Testis (tissue), 3 donors: Measurements from ENCODE around the gene TOGARAM1. TPM values are rescaled to one million over a fixed set of nuclear protein-coding genes. Genes with fewer than 3 reads are reported as not detected.

Experiments
- DNase-seq: peaks from one replicate; pipeline ENCODE4 v3.0.0-alpha.2; 2019
- H3K27ac ChIP-seq, 2 donors: fragments of 200-600 bp; sonication (generic); one replicate each; pipeline ENCODE4 v1.5.1; 2019
- H3K27me3 ChIP-seq: fragments of 200-600 bp; sonication (generic); one replicate; pipeline ENCODE4 v1.5.1; 2019
- H3K36me3 ChIP-seq: fragments of 200-600 bp; sonication (generic); one replicate; pipeline ENCODE4 v1.5.1; 2017; ENCODE audit warnings: low read depth; ENCODE audit errors: missing control alignments
- H3K4me1 ChIP-seq: fragments of 200-600 bp; sonication (generic); one replicate; pipeline ENCODE4 v1.5.1; 2019
- H3K4me3 ChIP-seq, 2 donors: fragments of 200-600 bp; sonication (generic); one replicate each; pipeline ENCODE4 v1.5.1; 2017 to 2019
- H3K9me3 ChIP-seq: fragments of 200-600 bp; sonication (generic); one replicate; pipeline ENCODE4 v1.5.1; 2017
- POLR2A ChIP-seq: fragments of 450-650 bp; IDR thresholded peaks from one replicate; pipeline ENCODE4 v1.6.1; 2017; ENCODE audit warnings: antibody characterized with exemption, mild to moderate bottlenecking, moderate library complexity
- WGBS, 2 donors: methylation state at CpG; one replicate each; pipeline ENCODE4 v1.1.5; 2018; 5-methylcytosine and 5-hydroxymethylcytosine counted together
- intact Hi-C: fragments of 100-400 bp; cut with DNase I; formaldehyde crosslinking; loops from one replicate; pipeline ENCODE4 v1.15.1; 2023; ENCODE audit warnings: low total_unique reads
- polyA plus RNA-seq: library from polyadenylated mRNA; stranded (reverse); fragments of 350-450 nt; fragmentation: Illumina TruSeq; extraction: RNeasy Lipid Tissue Mini Kit (QIAGEN cat#74804); gene quantifications from one replicate; pipeline ENCODE4 v1.2.3, GENCODE V29; 2014; ENCODE audit warnings: low read depth, low replicate concordance; ENCODE audit not compliant: insufficient read depth
- total RNA-seq, 2 donors: library from RNA; depleted of rRNA; stranded (reverse); fragments of >200 nt; gene quantifications; one replicate each; pipeline ENCODE4 v1.2.3, GENCODE V29; 2016
- TF ChIP-seq, protein P1 (sequence below), 3 experiments: fragments of 450-650 bp in 2 of 3; fragments of 200-600 bp in 1 of 3; sonication (generic) in 1 of 3; IDR thresholded peaks; one replicate each; pipeline ENCODE4 v1.5.1; 2016 to 2019; ENCODE audit warnings: antibody characterized with exemption in 3 of 3, mild to moderate bottlenecking in 2 of 3, moderate library complexity in 1 of 3

TOGARAM1 gene
- total and polyA plus RNA-seq, 3 donors from 2014 or later: 16.6 to 33.0 (median 32.6) TPM

DNA sequence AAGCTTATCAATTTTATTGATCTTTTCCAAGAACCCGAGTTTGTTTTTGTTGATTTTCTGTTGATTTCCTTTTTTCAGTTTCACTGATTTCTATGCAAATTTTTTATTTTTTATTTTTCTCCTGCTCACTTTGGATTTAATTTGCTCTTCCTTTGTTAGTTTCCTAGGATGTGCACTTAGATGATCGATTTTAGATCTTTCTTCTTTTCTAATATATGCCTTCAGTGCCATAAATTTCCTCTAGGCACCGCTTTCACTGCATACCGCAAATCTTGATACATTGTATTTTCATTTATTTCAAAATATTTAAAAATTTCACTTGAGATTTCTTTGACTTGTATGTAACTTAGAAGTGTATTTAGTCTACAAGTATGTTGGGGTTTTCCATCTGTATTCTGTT, 9.5 kb downstream of the TOGARAM1 start:
- TF ChIP-seq, protein P1, sequence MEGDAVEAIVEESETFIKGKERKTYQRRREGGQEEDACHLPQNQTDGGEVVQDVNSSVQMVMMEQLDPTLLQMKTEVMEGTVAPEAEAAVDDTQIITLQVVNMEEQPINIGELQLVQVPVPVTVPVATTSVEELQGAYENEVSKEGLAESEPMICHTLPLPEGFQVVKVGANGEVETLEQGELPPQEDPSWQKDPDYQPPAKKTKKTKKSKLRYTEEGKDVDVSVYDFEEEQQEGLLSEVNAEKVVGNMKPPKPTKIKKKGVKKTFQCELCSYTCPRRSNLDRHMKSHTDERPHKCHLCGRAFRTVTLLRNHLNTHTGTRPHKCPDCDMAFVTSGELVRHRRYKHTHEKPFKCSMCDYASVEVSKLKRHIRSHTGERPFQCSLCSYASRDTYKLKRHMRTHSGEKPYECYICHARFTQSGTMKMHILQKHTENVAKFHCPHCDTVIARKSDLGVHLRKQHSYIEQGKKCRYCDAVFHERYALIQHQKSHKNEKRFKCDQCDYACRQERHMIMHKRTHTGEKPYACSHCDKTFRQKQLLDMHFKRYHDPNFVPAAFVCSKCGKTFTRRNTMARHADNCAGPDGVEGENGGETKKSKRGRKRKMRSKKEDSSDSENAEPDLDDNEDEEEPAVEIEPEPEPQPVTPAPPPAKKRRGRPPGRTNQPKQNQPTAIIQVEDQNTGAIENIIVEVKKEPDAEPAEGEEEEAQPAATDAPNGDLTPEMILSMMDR (IDR thresholded peaks at IDR 0.05): no peak
- no peak for TF ChIP-seq POLR2A

DNA sequence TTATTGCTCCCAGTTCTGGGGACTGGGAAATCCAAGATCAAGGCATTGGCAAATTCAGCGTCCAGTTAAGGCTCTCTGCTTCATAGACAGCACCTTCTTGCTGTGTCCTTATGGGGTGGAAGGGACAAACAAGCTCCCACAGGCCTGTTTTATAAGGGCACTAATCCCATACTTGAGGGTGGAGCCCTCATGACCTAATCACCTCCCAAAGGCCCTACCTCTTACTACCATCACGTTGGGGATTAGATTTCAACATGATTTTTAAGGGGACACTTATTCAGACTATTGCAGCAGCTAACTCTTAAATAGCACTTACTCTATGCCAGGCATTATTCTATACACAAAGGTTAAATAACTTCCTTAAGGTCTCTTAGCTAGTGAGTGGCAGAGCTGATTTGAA, 17.3 kb downstream of the TOGARAM1 start:
- Histone ChIP-seq H3K9me3 (no peaks in the 10 kb centered on the region), H3K27me3 (no peaks in the 10 kb centered on the region), H3K27ac (no peak overlapping the region), H3K4me1 (no peaks in the 10 kb centered on the region), H3K4me3 (no peak overlapping the region), H3K36me3 (no peaks in the 10 kb centered on the region)
- TF ChIP-seq POLR2A: no peak
- TF ChIP-seq, protein P1 (IDR thresholded peaks at IDR 0.05): no peak
- WGBS, 2 donors: 81 to 86% methylated on average over 2 of the region's 2 CpGs
- DNase-seq: no peak
- intact Hi-C loops: no loop called here

More for the DNA sequence above, 9.5 kb downstream of the TOGARAM1 start:
- Histone ChIP-seq H3K9me3 (no peaks in the 10 kb centered on the region), H3K4me3 (no peak overlapping the region), H3K27me3 (no peaks in the 10 kb centered on the region), H3K36me3 (no peaks in the 10 kb centered on the region), H3K4me1 (peaks cover 4% of the 10 kb centered on the region), H3K27ac (no peak overlapping the region)
- WGBS, 2 donors: 89 to 92% methylated on average over 4 of the region's 4 CpGs
- DNase-seq: no peak
- intact Hi-C loops: no loop called here

DNA sequence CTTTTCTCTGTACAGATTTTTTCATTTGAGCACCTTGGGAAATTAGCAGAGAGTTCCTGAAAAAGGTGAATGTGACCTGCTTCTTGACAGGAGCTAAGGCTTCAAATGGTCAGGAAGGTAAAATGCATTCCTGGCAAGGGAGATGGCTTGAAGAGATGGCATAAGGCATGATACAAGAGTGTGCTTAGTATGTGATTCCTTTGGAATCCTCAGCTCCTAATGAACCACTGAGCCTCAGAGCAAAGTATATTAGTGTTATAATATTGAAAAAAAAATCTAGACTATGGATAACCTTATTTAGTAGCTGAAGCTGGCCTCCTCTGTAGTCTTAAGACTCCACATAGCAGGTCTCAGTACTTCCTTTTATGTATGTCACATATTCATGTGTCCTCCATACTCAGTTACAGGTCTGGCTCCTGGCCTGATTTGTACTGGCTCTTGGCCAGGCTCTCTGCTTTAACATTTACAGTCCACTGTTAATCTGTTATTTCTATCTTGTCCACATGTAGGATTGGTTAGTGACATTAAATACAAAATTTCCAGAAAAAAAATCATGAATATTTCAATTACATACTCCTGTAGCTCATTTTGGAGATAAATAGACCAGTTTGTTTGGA, 17.9 kb downstream of the TOGARAM1 start:
- Histone ChIP-seq H3K4me1 (no peaks in the 10 kb centered on the region), H3K36me3 (no peaks in the 10 kb centered on the region), H3K4me3 (no peak overlapping the region), H3K27me3 (no peaks in the 10 kb centered on the region), H3K27ac (no peak overlapping the region), H3K9me3 (no peaks in the 10 kb centered on the region)
- intact Hi-C loops: no loop called here
- DNase-seq: peak; percentile 48
- TF ChIP-seq POLR2A: no peak
- TF ChIP-seq, protein P1 (IDR thresholded peaks at IDR 0.05): no peak

DNA sequence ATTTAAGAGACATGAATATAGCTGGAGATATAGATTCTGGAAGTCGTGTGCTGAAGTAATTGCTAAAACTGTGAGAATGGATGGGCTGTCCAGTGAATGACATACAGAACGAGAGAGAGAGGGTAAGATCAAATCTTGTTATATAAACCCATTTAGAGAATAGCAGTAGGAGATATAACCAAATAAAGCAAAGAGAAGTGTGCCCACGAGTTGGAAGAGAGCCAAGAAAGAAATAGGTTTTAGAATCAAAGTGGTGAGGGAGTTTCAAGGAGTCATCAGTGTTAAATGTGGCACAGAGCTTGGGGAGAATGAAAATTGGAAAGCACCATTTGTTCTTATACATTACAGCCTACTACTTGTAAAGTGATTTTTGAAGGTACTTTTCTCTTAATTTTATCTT, 19.2 kb downstream of the TOGARAM1 start:
- Histone ChIP-seq H3K27ac (no peak overlapping the region), H3K27me3 (no peaks in the 10 kb centered on the region), H3K9me3 (no peaks in the 10 kb centered on the region), H3K36me3 (no peaks in the 10 kb centered on the region), H3K4me1 (no peaks in the 10 kb centered on the region), H3K4me3 (no peak overlapping the region)
- no peak for DNase-seq
- intact Hi-C loops: no loop called here
- TF ChIP-seq, protein P1 (IDR thresholded peaks at IDR 0.05): no peak
- TF ChIP-seq POLR2A: no peak
- WGBS, 2 donors: 74% methylated on average over 3 of the region's 3 CpGs

DNA sequence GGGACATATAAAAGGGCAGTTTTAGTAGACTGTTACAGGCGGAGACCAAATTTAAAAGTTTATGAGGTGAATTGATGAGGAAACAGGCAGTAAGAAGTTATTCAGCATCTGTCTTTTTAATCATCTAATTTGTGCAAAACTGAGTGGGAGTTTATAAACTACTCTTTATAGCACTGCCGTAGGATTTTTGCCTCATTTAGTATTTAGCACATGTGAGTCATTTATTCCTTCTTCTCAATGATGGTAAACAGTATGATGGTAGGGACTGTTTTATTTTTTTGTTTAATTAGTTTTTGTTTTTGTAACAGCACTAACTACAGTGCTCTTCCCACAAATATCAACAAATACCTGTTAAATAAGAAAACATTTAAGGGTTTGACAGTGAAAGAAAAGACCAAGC, 20.6 kb downstream of the TOGARAM1 start:
- no peaks in the 10 kb centered on the region for H3K4me1 ChIP-seq
- 70 to 71% methylated on average over 2 of the region's 2 CpGs for WGBS, 2 donors
- H3K27ac ChIP-seq: no peak overlapping the region
- H3K4me3 ChIP-seq: no peak overlapping the region
- no peaks in the 10 kb centered on the region for H3K36me3 ChIP-seq
- TF ChIP-seq POLR2A: no peak
- TF ChIP-seq, protein P1 (IDR thresholded peaks at IDR 0.05): no peak
- H3K9me3 ChIP-seq: no peaks in the 10 kb centered on the region
- intact Hi-C loops: no loop called here
- no peak for DNase-seq
- no peaks in the 10 kb centered on the region for H3K27me3 ChIP-seq
